Psoas muscle (tissue), 8 donors: ENCODE measurements around the gene AEN. TPM values are rescaled to one million over a fixed set of nuclear protein-coding genes. Genes with fewer than 3 reads are reported as not detected.

Experiments used
- ATAC-seq, 4 donors: fragments of 200-7000 bp; cut with Tn5 transposase; one replicate each; pipeline ENCODE4 v1.9.1; 2020; ENCODE audit warnings: moderate library complexity in 3 of 4, mild to moderate bottlenecking in 2 of 4
- DNase-seq, 2 donors: peaks; one replicate each; pipeline ENCODE4 v3.0.0-alpha.2; 2020
- H3K27ac ChIP-seq: fragments of 200-600 bp; one replicate; pipeline ENCODE4 v1.8.0; 2022
- H3K27me3 ChIP-seq, 3 donors: fragments of 200-600 bp in 1 of 3; one replicate each; pipeline versions ENCODE4 v1.6.1 to v1.8.0; 2013 to 2022; ENCODE audit warnings: low read length in 2 of 3, mild to moderate bottlenecking in 2 of 3, moderate library complexity in 1 of 3; ENCODE audit not compliant: insufficient read depth in 3 of 3
- H3K36me3 ChIP-seq, 2 donors: fragments of 200-600 bp in 1 of 2; one replicate each; pipeline versions ENCODE4 v1.6.1 to v1.8.0; 2013 to 2022; ENCODE audit warnings: low read depth in 1 of 2, mild to moderate bottlenecking in 1 of 2, moderate library complexity in 1 of 2; ENCODE audit not compliant: insufficient read depth in 1 of 2
- H3K4me1 ChIP-seq: fragments of 200-600 bp; one replicate; pipeline ENCODE4 v1.8.0; 2022
- H3K4me3 ChIP-seq: fragments of 200-600 bp; one replicate; pipeline ENCODE4 v1.8.0; 2022; ENCODE audit warnings: mild to moderate bottlenecking
- H3K9me3 ChIP-seq: fragments of 200-600 bp; one replicate; pipeline ENCODE4 v1.8.0; 2022
- WGBS, 3 donors: extraction: QIAGEN DNeasy Blood & Tissue Kit; methylation state at CpG; one replicate each; pipeline versions ENCODE4 v1.1.6 to v1.1.7; 2013; 5-methylcytosine and 5-hydroxymethylcytosine counted together
- intact Hi-C, 2 donors: fragments of 100-400 bp; cut with DNase I; formaldehyde crosslinking; loops; one replicate each; pipeline versions ENCODE4 v1.11.0 to v1.14.2; 2022
- polyA plus RNA-seq, 3 donors: library from polyadenylated mRNA; stranded (reverse); fragments of 200-250 nt; gene quantifications; one replicate each; pipeline ENCODE4 v1.2.3, GENCODE V29; 2013
- total RNA-seq, 4 donors: library from RNA; stranded (reverse); fragmentation: NEBNext Ultra II Directional in 2 of 4; extraction: Animal tissue kit (Norgen Biotek cat#: 25700) in 2 of 4; gene quantifications; one replicate each; pipeline versions ENCODE4 v1.2.1 to v1.2.4, GENCODE V29; 2021 to 2023
- TF ChIP-seq, protein P1 (sequence below): fragments of 200-600 bp; IDR thresholded peaks from one replicate; pipeline ENCODE4 v1.8.0; 2022; ENCODE audit warnings: antibody characterized with exemption
- donor health status: healthy with polysubstance abuse.
- donor health status: DM: no; HTN: no; CAD: no; lungs with moderate emphysema.
- donor health status: Bipolar disorder and iron deficiency.
- donor health status: healthy.
- donor health status: DM: yes; HTN: yes; CAD: no.
- donor health status: DM: no; HTN: no; CAD: no.
- donor health status: DM: no; HTN: no; CAD: no.
- donor health status: DM: yes; HTN: yes; CAD: no.

AEN gene
- total and polyA plus RNA-seq, 7 donors = 10.1 to 46.6 (median 32.2) TPM

DNA sequence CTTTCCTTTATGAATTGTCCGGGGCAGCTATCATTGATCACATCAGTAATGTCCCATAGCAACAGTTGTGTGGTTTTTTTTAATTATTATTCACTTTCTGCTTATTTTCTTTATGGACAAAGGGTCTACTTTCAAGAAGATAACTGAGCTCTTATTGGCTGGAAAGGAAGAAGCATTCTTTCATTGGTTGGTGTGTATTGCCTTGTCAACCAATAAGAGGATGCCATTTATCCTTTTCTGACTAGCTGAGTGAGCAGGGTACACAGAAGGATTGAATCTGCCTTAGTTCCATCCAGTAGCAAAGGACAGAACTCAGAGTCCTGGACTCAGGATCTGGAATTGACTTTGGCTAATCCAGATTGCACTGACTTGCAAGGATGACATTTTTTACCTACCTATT is 13.2 kb upstream of the AEN start:
- DNase-seq (no peak), ATAC-seq (no peak)
- Histone ChIP-seq H3K4me3 (no peak overlapping the region), H3K36me3 (no peaks in the 10 kb centered on the region), H3K27me3 (peaks cover 0 to 55% (median 17%) of the 10 kb centered on the region in 3 donors), H3K9me3 (no peaks in the 10 kb centered on the region), H3K4me1 (no peaks in the 10 kb centered on the region), H3K27ac (no peak overlapping the region)
- TF ChIP-seq, protein P1, sequence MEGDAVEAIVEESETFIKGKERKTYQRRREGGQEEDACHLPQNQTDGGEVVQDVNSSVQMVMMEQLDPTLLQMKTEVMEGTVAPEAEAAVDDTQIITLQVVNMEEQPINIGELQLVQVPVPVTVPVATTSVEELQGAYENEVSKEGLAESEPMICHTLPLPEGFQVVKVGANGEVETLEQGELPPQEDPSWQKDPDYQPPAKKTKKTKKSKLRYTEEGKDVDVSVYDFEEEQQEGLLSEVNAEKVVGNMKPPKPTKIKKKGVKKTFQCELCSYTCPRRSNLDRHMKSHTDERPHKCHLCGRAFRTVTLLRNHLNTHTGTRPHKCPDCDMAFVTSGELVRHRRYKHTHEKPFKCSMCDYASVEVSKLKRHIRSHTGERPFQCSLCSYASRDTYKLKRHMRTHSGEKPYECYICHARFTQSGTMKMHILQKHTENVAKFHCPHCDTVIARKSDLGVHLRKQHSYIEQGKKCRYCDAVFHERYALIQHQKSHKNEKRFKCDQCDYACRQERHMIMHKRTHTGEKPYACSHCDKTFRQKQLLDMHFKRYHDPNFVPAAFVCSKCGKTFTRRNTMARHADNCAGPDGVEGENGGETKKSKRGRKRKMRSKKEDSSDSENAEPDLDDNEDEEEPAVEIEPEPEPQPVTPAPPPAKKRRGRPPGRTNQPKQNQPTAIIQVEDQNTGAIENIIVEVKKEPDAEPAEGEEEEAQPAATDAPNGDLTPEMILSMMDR = no peak
- 81 to 92% (median 83%) methylated on average over 1 of the region's 1 CpG for WGBS, 3 donors
- intact Hi-C loops = no loop called here

DNA sequence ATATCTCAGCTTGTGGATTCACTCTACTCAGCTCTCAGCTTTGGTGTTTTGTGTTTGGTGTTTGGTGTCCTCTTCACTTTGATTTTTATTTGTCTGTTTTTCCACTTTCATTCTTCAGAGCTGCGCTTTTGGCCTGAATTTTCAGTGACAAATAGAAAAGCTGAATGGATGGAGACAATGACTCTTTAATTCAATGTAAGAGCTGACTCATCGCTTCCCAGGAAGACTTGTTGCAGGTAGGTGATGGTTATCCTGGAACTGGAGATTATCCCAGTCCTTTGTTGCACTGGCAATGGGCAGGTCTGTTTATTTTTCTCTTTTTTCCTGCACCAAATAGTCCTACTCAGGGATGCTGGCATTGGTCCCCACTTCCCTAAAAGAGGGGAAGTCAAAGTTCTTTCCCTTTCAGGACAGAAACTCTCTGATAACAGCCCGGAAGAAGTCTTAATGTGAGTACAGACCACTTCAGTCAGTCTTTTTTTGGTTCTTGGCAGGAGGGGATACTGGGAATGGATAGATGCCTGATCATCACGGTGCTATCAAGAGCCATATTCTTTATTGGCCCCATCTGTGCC is 12.4 kb upstream of the AEN start:
- Histone ChIP-seq H3K27ac (no peak overlapping the region), H3K9me3 (no peaks in the 10 kb centered on the region), H3K36me3 (no peaks in the 10 kb centered on the region), H3K27me3 (peaks cover 0 to 55% (median 17%) of the 10 kb centered on the region in 3 donors), H3K4me3 (no peak overlapping the region), H3K4me1 (no peaks in the 10 kb centered on the region)
- no peak for ATAC-seq
- intact Hi-C loops = no loop called here
- WGBS, 3 donors = 80 to 86% (median 81%) methylated on average over 4 of the region's 4 CpGs
- no peak for DNase-seq
- TF ChIP-seq, protein P1 = no peak

DNA sequence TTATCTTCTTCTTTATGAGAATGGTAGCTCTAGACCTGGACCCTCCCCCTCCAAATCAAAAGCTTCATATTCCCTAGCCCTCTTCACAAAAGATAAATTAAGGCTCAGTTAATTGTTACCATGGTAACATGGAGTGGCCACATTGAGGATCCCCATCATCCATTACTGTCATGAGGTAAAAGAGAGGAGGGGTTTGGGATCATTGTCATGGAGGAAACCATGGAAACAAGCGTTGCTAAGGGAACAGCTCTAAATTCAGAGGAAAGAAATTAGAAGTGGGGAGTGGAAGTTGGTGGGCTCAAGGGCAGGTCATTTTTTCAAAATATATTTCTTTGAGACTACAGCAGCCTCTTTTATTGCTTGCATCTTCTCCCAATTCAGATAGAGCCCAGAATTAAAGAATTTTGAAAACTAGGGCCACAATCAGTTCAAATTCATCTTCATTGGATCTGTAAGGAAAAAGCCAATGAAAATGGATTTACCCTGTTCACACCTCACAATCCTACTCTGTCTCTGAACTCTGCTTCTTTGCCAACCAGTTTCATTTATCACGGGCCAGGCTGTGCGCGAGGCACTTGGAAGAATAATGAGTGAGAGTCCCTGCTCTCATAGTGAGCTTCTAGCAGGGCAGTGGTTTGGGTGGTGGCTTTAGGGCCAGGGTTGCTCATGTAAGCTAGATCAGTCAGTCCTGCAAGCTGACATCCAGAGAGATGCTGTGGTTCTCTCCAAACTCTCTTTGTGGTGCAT is 11.6 kb upstream of the AEN start:
- Histone ChIP-seq H3K27ac (no peak overlapping the region), H3K9me3 (no peaks in the 10 kb centered on the region), H3K4me3 (no peak overlapping the region), H3K27me3 (peaks cover 0 to 48% (median 10%) of the 10 kb centered on the region in 3 donors), H3K36me3 (no peaks in the 10 kb centered on the region), H3K4me1 (no peaks in the 10 kb centered on the region)
- ATAC-seq (no peak), DNase-seq (no peak)
- WGBS, 3 donors = 63 to 77% (median 69%) methylated on average over 4 of the region's 4 CpGs
- intact Hi-C loops = loop anchor here (5.0 kb wide), 3 partner anchors 37 to 152 kb away; no protein-coding TSS in a partner anchor
- TF ChIP-seq, protein P1 = no peak

DNA sequence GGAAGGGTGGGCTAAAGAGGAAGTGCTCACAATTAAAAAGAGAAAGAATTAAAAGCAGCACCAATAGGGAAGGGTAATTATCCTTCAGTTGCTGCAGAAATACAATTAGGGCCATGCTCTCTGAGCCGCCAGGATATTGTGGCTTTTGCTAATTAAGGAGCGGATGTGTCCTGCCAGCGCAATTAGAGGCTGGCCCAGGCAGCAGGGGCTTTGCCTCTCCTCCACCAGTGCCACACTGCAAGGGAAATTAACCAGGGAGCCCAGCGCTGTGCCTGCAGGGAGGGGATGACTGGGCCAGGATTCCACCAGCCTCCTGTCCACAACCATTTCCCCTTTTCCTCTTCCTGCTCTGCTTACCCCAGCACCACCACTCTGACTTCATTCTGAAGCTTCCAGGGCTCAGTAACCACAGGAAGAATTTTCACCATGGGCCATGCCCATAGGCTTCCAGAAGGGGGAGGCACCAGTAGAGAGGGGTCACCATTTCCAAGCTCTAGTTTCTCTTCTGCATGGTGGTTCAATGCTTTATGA is 10.4 kb upstream of the AEN start:
- no peak for ATAC-seq
- TF ChIP-seq, protein P1 = no peak
- no peak for DNase-seq
- Histone ChIP-seq H3K4me1 (no peaks in the 10 kb centered on the region), H3K27ac (no peak overlapping the region), H3K27me3 (peaks cover 0 to 36% (median 4%) of the 10 kb centered on the region in 3 donors), H3K4me3 (no peak overlapping the region), H3K36me3 (no peaks in the 10 kb centered on the region), H3K9me3 (no peaks in the 10 kb centered on the region)
- intact Hi-C loops = loop anchor here (5.0 kb wide), 3 partner anchors 38 to 153 kb away; no protein-coding TSS in a partner anchor
- 37 to 52% (median 44%) methylated on average over 4 of the region's 4 CpGs for WGBS, 3 donors
